AG08395 (cell line): ENCODE results near the gene BLZF1.
"Not testable (repeated sequence)": the region's sequence is repeated elsewhere in the genome, so short reads cannot be mapped to it uniquely, and the experiment has no call there.

Source experiments
- DNase-seq: peaks from one replicate; pipeline ENCODE4 v3.0.0; 2012; ENCODE audit warnings: mixed read lengths, low spot score

BLZF1 gene

DNA sequence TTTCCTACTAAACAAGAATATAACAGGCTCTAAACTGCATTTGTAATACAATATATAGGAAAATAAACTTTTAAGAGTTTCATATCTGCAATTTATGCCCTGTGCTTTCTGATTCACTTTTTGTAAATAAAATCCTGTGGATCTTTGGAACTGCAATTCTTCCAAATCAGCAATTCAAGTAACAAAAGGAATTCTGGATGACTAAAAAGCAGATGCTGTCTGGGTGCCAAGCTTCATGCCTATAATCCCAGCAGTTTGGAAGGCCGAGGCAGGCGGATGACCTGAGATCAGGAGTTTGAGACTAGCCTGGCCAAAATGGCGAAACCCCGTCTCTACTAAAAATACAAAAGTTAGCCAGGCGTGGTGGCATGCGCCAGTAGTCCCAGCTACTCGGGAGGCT is 6.7 kb upstream of the BLZF1 start:
- no peak for DNase-seq

DNA sequence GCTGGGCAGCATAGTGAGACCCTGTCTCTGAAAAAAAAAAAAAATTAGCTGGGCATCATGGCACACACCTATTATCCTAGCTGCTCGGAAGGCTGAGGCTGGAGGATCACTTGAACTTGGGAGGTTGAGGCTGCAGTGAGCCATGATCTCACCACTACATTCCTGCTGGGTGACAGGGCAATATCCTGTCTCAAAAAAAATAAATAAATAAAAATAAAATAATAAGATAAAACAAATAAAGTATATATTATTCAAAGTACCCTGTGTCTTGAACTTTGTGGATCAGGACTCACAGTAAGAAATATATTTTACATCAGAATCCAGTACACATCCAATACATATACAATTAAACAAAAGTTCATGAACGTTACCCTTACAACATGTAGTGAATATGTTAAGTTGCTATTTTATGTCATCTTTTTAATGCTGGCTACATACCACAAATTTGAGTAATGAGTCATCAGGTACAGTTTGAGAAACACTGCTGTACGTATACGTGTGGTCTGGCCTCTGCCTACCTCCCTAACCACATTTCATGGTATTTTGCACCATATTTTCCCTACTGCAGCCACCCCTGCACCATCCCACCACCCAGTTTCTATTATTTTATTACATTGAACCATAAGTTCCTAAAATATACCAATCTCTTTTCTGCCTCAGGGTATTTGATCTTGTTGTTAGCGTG is 4.8 kb upstream of the BLZF1 start:
- DNase-seq, result peak; percentile 31

DNA sequence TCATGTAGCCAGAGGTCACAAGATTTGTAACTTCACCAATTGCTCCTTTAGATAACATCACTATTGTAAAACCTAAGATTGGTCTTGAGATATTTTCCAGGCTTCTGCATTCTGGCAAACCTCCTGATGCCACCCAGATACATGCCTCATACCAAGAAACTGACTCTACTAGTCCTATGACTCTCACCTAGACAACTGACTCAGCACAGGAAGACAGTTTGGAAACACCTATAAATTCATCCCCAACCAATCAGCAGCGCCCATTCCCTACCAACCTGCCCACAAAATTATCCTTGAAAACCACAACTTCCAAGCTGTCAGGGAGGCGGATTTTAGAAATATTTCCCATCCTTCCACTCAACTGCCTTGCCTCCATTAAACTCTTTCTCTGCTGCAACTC is 3.0 kb upstream of the BLZF1 start:
- DNase-seq, result no peak

DNA sequence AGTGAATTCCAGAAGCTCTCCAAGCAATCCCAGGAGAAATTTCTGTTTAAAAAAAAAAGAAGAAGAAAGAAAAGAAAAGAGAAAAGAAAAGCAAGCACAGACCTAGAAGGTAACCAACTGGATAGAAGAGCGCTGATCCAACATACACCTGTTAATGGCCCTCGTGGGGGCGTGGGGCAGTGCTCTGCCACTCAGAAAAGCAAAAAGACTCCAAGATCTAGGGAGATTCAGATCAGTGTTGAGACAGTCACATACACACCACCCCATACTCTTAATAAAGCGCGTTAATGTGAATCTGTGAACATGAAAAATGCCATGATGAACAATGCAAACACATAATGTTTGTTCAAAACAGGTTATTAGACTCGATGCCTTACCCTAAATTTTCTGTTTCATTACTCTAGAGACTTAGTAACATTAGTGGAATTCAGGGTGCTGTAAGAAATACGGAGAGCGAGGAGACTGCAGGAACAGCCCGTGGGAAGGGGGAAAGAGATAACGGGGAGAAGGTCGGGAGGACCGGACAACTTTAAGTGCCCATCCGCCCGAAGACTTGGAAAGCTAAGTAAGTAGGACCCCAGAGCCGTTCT is 804 bp upstream of the BLZF1 start:
- DNase-seq, result peak; percentile 4

DNA sequence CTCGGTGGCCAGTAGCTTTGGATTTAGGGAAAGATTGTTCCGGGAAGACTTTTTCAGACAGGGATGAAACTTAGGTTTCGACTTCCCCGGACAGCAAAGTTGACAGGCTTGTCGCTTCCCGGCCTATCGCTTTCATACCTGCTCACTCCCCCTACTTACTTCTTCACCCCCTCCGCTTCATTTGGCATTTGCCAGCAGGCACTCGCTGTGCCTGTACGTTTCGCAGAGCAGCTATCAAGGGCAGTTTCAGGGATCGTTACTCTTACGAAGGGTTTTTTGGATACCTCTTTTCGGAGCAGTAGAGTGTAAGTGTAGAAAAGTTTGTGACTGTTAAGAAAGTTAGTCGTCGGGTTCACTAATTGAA is 393 bp downstream of the BLZF1 start:
- peak; percentile 12 for DNase-seq

DNA sequence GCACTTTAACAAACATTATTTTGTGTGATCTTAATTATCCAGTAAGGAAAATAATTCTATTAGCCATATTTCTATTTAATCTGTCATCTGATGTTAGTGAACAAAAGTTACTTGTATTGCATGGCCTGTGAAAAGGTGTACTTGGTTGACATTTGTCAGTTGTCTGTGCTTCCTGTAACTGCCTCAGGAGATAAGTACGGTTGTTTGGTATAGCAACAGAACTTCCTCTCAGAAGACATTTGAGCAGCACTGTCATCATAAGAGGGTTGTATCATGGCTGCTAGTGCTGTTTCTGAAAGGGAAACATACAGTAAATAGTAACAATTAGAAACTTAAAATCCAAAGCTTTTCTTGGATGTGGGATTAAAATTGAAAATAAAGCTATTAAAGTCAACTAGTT is 3.4 kb downstream of the BLZF1 start:
- DNase-seq, result no peak

DNA sequence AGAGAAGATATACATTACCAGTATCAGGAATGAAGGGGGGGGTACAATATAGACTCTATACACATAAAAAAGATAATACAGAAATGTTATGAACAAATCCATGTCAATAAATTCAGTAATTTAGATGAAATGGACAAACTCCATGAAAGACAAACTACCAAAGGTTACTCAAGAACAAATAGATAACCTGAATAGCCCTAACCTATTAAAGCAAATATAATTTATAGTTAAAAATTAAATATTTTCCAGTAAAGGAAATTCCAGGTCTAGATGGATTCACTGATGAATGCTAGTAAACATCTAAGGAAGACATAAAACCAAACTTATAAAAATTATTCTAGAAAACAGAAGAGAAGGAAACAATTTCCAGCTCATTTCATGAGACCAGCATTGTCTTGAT is 13.2 kb downstream of the BLZF1 start:
- DNase-seq, result no peak

DNA sequence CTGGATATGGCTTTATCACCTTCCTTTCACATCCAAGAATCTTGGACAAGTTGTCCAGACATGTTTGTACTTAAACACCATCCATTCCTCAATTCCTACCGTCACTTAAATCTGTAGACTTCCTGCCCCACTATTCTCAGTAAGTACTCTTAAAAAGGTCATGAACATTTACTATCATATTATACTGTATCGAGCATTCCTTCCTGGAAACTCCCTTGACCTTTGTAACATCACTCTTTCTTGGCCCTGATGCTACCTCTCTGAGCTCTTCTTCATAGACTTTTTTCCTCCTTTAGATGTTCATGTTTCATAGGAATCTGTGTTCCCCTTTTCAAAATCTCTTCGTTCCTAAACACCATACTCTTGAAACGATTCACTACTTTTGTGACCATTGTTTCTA is 15.5 kb downstream of the BLZF1 start:
- DNase-seq, result no peak

DNA sequence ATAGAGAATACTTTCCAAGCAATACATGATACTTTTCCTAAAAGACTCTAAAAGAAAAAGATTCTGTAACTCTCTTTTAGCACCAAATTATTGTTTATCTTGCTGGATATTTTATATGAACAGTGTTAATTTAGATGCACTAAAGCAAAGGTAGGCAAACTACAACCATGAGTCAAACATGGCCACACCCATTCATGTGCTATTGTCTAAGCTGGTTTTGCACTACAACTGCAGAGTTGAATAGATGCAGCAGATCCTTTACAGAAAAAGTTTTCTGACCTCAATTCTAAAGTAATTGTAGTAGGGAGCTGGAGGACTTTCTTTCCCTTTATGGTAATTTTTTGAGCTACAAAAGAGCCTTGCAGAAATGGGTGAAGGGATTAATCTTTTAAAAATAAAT is 19.4 kb downstream of the BLZF1 start:
- DNase-seq, result no peak

DNA sequence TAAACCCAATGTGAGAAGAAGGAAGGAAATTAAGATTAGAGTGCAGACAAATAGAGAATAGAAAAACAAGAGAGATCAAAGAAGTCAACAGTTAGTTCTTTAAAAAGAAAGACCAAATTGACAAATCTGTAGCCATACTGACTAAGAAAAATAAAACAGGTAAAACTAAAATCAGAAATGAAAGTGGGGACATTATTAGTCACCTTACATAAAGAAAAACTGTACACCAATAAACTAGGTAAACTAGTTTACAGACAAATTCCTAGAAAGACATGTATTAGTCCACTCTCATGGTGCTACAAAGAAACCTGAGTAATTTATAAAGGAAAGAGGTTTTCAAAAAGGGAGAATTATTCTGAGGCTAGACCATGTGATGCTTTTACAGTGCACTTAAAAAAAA is 22.3 kb downstream of the BLZF1 start:
- no peak for DNase-seq

DNA sequence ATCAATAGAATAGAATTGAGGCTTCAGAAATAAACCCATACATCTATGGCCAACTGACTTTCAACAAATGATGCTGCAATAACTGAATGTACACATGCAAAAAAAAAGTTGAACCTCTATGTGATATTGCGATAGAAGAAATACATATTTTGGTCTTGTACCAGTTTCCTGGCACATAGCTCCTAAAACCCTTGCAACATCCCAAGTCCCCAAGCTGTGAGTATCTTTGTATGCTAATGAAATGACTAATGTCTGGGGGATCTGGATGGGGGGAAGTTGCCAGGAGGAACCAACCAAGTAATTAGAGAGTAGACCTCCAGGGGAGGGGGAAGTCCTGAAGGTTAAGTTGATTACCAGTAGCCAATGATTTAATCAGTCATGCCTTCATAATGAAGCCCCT is 24.4 kb downstream of the BLZF1 start:
- no peak for DNase-seq

DNA sequence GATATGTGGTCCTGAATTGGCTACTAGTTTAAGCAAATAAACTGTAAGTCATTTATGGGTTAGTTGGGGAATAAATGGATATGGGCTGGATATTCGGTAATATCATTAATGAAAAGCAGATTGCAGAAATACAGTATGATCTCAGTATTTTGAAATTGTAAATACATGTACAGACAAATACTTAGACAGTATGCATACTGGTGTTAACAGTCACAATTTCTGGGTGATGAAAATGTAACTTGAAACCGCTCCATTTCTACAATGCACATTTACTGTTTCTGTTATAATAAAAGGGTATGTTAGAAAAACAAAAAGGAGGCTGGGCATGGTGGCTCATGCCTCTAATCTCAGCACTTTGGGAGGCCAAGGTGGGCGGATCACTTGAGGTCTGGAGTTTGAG is 28.0 kb downstream of the BLZF1 start:
- no peak for DNase-seq

DNA sequence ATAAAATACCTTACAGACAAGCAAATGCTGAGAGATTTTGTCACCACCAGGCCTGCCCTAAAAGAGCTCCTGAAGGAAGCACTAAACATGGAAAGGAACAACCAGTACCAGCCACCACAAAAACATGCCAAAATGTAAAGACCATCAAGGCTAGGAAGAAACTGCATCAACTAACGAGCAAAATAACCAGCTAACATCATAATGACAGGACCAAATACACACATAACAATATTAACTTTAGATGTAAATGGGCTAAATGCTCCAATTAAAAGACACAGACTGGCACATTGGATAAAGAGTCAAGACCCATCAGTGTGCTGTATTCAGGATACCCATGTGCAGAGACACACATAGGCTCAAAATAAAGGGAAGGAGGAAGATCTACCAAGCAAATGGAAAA is 34.6 kb downstream of the BLZF1 start:
- not testable (repeated sequence) for DNase-seq

DNA sequence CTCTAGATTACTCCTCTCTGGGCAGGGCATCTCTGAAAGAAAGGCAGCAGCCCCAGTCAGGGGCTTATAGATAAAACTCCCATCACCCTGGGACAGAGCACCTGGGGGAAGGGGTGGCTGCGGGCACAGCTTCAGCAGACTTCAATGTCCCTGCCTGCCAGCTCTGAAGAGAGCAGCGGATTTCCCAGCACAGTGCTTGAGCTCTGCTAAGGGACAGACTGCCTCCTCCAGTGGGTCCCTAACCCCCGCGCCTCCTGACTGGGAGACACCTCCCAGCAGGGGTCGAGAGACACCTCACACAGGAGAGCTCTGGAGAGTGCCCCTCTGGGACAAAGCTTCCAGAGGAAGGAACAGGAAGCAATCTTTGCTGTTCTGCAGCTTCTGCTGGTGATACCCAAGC is 40.3 kb downstream of the BLZF1 start:
- DNase-seq, result not testable (repeated sequence)

DNA sequence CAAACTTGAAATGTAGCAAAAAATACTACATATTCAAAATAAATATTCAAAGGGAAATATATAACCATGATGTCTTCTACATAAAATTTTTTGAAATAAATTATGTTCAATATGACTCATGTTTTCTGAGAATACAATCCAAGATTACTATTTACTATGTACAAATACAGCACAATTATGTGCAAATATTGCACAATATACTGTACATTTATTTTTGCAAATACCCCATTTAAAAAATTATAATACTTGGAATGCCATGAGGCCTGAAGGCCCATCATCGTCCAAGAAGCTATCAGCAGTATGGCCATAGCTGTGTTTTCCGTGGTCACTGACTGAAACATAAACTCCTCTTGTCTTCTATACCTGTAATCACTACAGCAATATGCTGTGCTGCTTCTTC is 47.0 kb downstream of the BLZF1 start:
- DNase-seq, result no peak

DNA sequence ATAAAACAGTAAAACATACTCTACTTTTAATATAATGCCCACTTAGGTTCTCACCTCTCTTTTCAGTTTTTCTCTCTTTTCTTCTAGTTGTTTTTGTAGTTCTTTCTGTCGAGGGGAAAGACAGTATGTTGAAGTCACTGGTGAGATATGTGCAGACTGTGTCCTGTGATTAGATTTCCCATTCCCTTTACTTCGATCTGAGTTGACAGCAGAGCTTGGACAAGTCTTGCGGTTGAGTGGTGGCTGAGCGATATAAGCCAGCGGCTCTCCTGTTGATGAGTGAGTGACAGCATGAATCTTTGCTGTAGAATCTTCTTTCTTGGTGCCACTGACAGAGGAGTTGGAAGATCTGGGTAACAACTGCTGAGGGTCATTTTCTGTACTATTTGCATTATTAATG is 53.3 kb downstream of the BLZF1 start:
- DNase-seq, result no peak

DNA sequence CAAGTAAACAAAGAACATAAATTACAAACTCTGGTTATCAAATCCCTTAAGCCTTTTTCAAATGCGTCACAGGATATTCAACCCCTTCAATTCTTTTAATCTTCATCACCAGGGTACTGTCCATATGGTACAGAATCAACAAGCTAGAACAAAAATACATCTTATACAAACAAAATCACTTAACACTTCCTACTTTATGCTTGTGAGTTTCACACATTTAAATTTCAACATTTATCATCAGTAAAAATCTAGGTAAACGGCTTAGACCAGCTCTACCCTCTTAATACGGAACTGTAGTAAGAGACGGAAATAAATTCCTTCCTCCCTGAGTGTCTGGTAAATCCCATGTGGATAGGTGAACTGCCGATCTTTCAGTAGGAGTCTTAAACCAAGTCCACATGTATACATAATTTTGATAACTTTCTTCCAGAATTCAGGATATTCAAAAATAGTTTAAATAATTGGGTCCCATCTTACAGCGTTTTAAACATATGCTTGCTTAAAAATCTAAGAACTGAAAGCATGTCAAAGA is 58.2 kb downstream of the BLZF1 start:
- DNase-seq, result no peak

DNA sequence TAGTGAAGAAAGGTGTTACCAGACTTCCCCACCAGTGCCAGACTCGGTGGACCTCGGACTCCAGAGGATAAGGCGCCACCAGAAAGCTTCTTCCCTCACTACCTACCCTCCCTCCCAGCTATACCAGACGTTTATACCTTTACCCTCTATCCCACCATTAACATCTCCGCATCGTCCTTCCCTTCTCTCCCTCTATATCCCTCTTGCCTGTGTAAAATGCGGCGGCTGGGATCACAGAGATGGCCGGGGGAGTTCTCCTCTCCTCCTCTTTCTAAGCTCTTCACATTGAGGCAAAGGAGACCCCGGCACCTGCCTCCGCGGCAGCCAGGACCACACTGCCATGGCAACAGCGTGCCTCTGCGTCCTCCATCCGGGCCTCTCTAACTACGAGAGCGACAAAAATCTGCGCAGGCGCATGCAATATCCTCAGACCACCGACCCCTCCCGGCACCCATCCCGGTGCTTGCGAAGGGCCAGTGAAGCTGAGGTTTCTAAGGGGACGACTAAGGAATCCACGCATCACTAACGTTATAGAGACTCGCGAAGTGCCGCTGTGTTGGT is 59.2 kb downstream of the BLZF1 start, which contains the start of gene CCDC181:
TSS of gene CCDC181 (minus strand) at position 394 of the 561 bp plus-strand sequence. CDS start 2,547 bp downstream, outside the sequence.
- peak; percentile 6 for DNase-seq
